ENCODE results near the gene SLC8A1.

GRCh38 chr2:40434731-40435271, 17.1 kb downstream of the SLC8A1 start:
- TF ChIP-seq CTCF (conservative IDR thresholded peaks at IDR 0.05; ENCODE audit: low read depth, low read length) (no peak), EZH2 (IDR thresholded peaks at IDR 0.05; ENCODE audit: borderline replicate concordance, low read depth, low read length, poor library complexity, severe bottlenecking) (no peak)
